Suprapubic skin (tissue), 4 donors: ENCODE measurements around the gene IDI2.

ENCODE experiments used
- CTCF ChIP-seq, 2 donors: fragments of 200-600 bp in 1 of 2; fragments of 450-650 bp in 1 of 2; sonication (generic) in 1 of 2; IDR thresholded peaks; one replicate each; pipeline ENCODE4 v1.5.1; 2016 to 2019; ENCODE audit warnings: antibody characterized with exemption in 2 of 2, mild to moderate bottlenecking in 1 of 2, moderate library complexity in 1 of 2
- EP300 ChIP-seq: sonication (generic); formaldehyde crosslinking; IDR thresholded peaks from one replicate; pipeline ENCODE4 v1.6.1; 2017; ENCODE audit warnings: antibody characterized with exemption
- POLR2A ChIP-seq, 2 donors: fragments of 450-650 bp; IDR thresholded peaks; one replicate each; pipeline ENCODE4 v1.6.1; 2017; ENCODE audit warnings: antibody characterized with exemption in 2 of 2, mild to moderate bottlenecking in 2 of 2, moderate library complexity in 2 of 2
- POLR2AphosphoS5 ChIP-seq, 3 donors: sonication (generic); formaldehyde crosslinking; IDR thresholded peaks; one replicate each; pipeline ENCODE4 v1.6.1; 2017; ENCODE audit warnings: antibody characterized with exemption in 3 of 3

- no peak for TF ChIP-seq CTCF (IDR thresholded peaks at IDR 0.05)
- TF ChIP-seq POLR2AphosphoS5 (IDR thresholded peaks at IDR 0.05): no peak
- TF ChIP-seq POLR2A (IDR thresholded peaks at IDR 0.05): no peak
- TF ChIP-seq EP300: no peak
Observed at GRCh38 chr10:1015688-1016087, 10.0 kb downstream of the IDI2 start.
